ENCODE results near the gene PSKH1.

- TF ChIP-seq, protein P1, sequence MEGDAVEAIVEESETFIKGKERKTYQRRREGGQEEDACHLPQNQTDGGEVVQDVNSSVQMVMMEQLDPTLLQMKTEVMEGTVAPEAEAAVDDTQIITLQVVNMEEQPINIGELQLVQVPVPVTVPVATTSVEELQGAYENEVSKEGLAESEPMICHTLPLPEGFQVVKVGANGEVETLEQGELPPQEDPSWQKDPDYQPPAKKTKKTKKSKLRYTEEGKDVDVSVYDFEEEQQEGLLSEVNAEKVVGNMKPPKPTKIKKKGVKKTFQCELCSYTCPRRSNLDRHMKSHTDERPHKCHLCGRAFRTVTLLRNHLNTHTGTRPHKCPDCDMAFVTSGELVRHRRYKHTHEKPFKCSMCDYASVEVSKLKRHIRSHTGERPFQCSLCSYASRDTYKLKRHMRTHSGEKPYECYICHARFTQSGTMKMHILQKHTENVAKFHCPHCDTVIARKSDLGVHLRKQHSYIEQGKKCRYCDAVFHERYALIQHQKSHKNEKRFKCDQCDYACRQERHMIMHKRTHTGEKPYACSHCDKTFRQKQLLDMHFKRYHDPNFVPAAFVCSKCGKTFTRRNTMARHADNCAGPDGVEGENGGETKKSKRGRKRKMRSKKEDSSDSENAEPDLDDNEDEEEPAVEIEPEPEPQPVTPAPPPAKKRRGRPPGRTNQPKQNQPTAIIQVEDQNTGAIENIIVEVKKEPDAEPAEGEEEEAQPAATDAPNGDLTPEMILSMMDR (optimal IDR thresholded peaks at IDR 0.05 in 1 of 3, IDR thresholded peaks at IDR 0.05 in 1 of 3, conservative IDR thresholded peaks at IDR 0.05 in 1 of 3; ENCODE audit: extremely low read depth in 1 of 3, insufficient read depth in 2 of 3, low read length in 3 of 3) = no peak
- TF ChIP-seq EZH2 (IDR thresholded peaks at IDR 0.05; ENCODE audit: low read length) = no peak
Observed at GRCh38 chr16:67971111-67971510, 78.1 kb downstream of the PSKH1 start.

All from keratinocyte (primary cell).